Measurements from ENCODE around the gene ABHD8.

- TF ChIP-seq POLR2A (IDR thresholded peaks at IDR 0.05; ENCODE audit: low read depth, low read length): no peak
- no peak for TF ChIP-seq MAFK (IDR thresholded peaks at IDR 0.05; ENCODE audit: low read depth, low read length)
- TF ChIP-seq CTCF (conservative IDR thresholded peaks at IDR 0.05; ENCODE audit: low read depth, low read length): no peak
- TF ChIP-seq BHLHE40 (IDR thresholded peaks at IDR 0.05; ENCODE audit: low read depth, low read length): no peak
- TF ChIP-seq MXI1 (IDR thresholded peaks at IDR 0.05; ENCODE audit: borderline replicate concordance, low read depth, low read length): no peak
- no peak for TF ChIP-seq USF2 (IDR thresholded peaks at IDR 0.05; ENCODE audit: low read depth, low read length)
- no peak for TF ChIP-seq ELK1 (IDR thresholded peaks at IDR 0.05; ENCODE audit: borderline replicate concordance, low read depth, low read length)
- no peak for TF ChIP-seq CEBPB (IDR thresholded peaks at IDR 0.05; ENCODE audit: low read depth, low read length)
- peak; percentile 13 for TF ChIP-seq RCOR1 (IDR thresholded peaks at IDR 0.05; ENCODE audit: insufficient replicate concordance, low read length)
- TF ChIP-seq SMC3 (IDR thresholded peaks at IDR 0.05; ENCODE audit: low read depth, low read length): peak; percentile 15; the same call in 1 of the 2 replicates
- no peak for TF ChIP-seq CHD1 (IDR thresholded peaks at IDR 0.05; ENCODE audit: low read depth, low read length)
Observed at GRCh38 chr19:17333611-17334413, 30.6 kb upstream of the ABHD8 start.

Data from IMR-90 (cell line).